ENCODE data around the gene FGD6. TPM values are rescaled to one million over a fixed set of nuclear protein-coding genes. Genes with fewer than 3 reads are reported as not detected.
"Not testable (repeated sequence)": the region's sequence is repeated elsewhere in the genome, so short reads cannot be mapped to it uniquely, and the experiment has no call there.

Gene FGD6
- total RNA-seq, 1 experiment from 2014 or later: 2.2 TPM

DNA sequence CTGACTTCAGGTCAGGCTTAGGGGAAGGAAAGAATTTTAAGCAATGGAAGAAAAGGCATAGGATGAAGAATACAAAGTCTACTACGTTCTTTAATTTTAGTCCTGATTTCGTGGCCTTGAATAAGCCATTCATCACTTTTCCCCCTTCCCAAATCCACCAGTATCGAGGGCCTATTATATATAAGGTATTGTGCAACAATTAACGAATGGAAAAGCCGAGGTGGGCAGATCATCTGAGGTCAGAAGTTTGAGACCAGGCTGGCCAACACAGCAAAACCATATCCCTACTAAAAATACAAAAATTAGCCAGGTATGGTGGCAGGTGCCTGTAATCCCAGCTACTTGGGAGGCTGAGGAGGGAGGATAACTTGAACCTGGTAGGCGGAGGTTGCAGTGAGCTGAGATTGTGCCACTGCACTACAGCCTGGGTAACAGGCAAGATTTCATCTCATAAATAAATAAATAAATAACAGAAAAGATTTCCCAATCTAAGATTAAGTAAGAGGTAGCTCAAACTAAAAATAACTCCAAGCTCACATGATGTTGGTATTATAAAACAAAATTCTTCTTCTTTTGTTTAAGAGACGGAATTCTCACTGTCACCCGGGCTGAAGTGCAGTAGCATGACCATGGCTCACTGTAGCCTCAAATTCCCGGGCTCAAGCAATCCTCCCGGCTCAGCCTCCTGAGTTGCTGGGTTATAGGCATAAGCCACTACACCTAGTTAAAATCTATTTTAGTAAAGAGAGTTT is 85.5 kb downstream of the FGD6 start:
- no peak for DNase-seq (ENCODE audit: extremely low read depth, low read depth)

DNA sequence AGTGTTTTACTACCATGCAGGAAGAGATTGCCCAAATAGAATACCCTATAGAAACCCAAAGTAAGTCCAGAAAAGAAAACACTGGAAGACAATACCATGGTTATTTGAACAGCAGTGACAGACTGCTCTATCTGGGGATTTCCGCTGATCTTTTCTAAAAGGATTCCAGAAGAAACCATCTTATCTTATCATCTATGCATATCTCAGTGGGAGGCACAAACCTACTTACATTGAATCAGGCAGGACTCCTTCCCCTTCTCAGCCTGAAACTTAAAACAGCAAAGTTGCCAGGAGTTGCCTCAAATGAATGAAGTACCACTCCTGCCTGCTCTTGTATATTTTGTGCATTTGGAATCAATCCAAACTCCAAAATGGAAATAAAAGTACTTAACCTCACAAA is 87.2 kb downstream of the FGD6 start:
- no peak for DNase-seq (ENCODE audit: extremely low read depth, low read depth)

DNA sequence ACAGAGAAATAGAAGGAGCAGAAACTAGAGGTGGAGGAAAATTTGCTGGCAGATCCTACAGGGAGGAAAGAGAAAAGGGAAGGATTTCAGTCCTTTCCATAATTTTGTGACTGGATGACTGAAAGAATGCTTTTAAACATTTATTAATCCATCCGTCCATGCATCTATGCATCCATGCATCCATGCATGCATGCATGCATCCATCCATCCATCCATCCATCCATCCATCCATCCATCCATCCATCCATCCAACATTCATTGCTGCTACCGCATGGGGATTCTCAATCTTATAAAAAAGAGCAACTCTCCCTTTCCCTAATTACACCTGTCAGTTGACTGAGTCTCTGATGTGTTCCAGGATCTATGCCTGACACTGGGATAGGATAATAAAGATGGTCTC is 88.2 kb downstream of the FGD6 start:
- DNase-seq (ENCODE audit: extremely low read depth, low read depth): no peak

DNA sequence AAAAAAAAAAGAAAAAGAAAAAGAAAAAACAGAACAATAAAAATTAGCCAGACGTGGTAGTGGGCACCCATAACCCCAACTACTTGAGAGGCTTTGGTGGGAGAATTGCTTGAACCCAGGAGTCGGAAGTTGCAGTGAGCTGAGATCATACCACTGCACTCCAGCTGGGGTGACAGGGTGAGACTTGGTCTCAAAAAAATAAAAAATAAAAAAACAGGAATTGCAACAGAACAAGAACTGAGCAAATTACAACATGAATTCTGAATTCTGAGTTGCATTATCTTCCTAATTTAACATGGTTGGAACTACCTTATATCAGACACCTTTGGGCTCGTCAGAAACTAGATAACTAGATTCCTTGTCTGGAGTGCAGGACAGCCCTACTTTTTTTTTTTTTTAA is 90.5 kb downstream of the FGD6 start:
- DNase-seq (ENCODE audit: extremely low read depth, low read depth): no peak

DNA sequence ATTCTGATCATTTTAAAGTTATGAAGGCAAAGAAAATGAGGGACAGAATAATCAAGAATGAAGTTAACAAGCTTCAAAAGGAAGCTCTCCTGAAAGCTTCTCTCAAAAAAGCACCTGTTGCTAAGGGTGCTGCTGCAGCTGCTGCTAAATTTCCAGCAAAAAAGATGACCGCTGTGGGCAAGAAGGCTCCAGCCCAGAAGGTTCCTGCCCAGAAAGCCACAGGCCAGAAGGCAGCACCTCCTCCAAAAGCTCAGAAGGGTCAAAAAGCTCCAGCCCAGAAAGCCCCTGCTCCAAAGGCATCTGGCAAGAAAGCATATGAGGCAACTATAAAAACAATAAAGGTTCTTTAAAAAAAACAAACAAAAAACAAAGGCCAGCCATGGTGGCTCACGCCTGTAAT is 91.2 kb downstream of the FGD6 start:
- no peak for DNase-seq (ENCODE audit: extremely low read depth, low read depth)

DNA sequence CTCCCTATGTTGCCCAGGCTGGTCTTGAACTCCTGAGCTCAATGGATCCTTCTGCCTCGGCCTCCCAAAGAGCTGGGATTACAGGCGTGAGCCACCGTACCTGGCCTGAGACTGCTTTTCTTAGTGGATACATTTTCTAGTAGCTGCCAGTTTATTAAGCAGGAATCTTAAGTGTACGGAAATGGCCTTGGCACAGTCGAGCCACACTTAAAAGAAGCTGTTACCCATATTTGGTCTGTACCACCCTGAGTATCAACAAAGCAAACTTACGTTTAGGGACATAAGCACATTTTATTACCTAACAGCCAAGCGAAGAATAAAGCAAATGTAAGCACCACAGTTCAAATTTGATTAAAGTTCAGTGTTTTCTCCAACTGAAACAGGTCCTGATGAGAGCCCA is 93.2 kb downstream of the FGD6 start:
- DNase-seq (ENCODE audit: extremely low read depth, low read depth): no peak

DNA sequence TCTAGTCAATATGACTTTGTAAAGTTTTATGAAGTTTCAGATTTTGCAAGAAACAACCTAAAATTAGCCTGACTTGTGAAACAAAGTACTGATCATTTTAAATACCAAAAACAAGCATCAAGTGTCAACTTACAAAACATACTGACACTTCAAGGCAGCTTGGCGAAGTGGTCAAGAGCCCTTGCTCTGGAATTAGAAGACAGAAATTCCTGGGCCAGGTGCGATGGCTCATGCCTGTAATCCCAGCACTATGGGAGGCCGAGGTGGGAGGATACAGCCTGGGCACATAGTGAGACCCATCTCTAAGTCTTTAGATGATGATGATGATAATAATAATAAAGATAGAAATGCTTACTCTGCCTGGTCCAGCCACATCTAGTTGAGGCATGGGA is 98.5 kb downstream of the FGD6 start:
- DNase-seq (ENCODE audit: extremely low read depth, low read depth): no peak

DNA sequence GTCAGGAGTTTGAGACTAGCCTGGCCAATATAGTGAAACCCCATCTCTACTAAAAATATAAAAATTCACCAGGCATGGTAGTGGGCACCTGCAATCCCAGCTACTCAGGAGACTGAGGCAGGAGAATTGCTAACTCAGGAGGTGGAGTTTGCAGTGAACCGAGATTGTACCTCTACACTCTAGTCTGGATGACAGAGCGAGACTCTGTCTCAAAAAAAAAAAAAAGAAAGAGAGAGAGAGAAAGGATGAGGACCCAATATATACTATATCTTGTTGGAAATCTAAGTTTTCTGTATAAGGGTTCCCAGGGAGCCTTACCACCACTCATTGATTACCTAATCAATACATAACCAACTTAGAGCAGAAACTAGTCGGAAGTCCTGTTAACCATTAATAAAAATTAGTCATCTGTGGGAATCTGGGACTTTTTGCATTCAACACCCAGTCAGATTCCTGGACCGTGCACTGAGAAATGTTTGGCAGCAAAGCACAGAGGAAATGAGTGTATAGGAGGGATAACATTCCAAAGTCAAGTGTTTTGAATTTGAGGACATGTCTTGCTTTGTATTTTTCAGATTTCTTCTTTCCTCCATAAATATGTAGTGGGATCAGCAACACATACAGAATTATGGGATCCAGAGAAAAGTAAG is 99.0 kb downstream of the FGD6 start:
- DNase-seq (ENCODE audit: extremely low read depth, low read depth): no peak

DNA sequence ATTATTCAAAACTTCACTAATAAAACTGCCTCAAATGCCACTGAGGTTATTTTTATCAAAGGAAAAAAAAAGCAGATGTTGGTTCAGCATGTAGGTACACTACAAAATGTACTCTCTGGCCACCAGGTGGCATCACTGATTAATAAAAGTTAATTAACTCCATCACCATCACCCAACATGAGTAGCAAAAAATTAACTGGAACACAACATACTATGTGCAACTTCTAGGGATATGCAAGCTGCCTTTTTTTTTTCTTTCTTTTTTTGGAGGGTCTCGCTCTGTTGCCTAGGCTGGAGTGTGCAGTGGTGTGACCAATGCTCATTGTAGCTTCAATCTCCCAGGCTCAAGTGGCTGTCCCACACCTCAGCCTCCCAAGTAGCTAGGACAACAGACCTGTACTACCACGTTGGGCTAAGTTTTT is 100.1 kb downstream of the FGD6 start:
- peak; percentile 74 for DNase-seq (ENCODE audit: extremely low read depth, low read depth)

DNA sequence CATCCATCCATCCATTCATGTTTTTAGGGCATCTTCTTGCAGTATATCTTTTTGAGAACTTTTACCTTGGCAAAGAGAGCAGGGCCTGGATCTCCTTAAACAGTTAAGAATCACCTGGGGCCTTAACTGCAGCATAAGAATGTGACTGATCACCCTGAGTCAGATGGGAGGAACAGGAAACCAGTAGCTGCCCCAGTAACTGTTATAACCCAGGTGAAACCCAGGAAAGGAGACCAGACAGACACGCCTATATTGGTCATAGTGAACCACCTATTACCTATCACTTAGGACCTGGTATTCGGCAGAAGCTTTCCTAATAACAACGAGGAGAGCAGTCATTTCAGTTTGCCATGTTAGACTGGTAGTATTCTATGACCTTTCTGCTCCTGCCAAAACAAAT is 100.5 kb downstream of the FGD6 start:
- DNase-seq (ENCODE audit: extremely low read depth, low read depth): no peak

DNA sequence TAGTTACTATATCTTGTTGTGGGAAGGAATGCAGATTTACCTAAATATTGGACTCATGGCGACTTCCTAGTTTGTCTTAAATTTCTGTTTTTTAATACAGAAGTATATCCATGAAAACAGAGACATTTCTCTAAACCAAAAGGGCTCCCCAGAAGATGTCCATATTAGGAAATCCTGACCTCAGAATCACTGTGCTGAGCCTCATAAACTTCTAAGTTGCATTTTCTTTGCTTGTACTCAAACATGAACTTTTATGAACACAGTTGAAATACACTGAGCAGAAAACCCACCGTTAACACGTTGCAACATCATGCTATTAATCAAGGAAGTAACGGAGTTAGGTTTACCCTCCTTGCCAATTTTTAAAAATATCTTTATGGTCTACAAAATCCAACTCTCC is 100.9 kb downstream of the FGD6 start:
- DNase-seq (ENCODE audit: extremely low read depth, low read depth): no peak

DNA sequence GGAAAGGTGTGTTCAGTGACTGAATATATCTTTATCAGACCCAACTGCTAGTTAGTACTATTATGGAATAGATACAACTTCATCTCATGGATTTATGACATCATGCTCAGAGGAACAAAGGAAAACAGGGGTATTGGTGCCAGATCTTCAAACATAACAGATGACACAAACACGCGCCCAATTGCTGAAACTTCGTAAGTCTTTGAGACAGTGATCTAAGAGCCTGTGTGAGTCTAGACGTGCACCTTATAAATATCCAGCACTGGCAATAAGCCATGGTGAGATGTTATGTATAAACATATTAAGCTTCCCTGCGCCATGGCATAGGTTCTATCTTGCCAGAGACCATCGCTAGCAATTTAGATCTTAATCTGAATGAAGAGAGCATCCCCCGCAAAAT is 101.6 kb downstream of the FGD6 start:
- DNase-seq (ENCODE audit: extremely low read depth, low read depth): no peak

DNA sequence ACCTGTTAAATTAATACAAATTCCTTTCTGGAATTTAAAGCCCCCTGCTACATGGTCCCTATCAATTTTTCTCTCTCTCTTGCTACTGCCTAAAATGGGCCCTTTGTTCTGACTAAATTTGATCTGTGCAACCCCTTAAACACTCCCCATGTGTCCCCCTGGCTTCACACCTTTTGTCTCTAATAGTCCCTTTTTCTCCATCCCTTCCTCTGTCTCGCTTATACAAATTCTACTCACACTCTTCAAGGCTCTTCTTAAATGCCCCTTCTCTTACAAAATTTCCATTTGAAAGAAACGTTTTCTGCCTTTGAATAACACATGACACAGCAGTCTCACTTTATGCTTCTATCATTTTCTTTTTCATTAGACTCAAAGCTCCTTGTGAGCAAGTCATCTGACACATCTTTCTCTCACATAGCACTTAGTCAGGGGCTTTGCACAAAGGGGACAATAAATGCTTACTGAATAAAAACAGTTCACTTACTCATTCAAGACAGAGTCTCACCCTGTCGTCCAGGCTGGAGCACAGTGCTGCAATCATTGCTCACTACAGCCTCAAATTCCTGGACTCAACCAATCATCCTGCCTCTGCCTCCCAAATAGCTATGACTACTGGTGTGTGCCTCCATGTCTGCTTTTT is 102.4 kb downstream of the FGD6 start:
- DNase-seq (ENCODE audit: extremely low read depth, low read depth): no peak

DNA sequence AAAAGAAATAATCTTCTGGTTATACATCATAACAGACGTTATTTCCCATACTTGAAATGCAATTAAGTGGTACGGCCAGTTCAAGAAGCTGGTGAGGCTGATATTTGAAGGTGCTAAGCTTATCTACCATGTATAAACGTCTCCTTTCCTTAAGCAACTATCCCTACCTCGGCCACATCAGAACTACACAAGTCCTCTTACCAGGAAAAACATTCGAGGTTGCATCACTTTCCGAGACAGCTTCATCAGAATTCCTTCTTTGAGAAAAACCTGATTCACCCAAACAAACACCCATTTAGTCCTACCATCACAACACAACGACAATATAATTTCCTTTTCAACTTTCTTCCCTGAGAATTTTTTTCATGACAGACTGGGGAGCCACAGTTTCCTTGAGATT is 109.9 kb downstream of the FGD6 start:
- no peak for DNase-seq (ENCODE audit: extremely low read depth, low read depth)

DNA sequence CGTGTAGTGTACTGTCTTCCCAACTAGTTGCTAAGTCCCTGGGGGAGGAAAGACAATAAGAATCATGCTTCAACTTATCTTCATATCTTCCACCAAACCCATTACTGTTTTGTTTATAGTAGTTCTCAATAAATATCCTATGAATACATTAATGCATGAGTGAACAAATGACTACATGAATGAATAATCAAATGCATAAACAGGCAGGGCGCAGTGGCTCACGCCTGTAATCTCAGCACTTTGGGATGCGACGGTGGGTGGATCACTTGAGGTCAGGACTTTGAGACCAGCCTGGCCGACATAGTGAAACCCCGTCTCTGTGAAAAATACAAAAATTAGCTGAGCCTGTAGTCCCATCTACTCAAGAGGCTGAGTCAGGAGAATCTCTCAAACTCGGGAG is 111.7 kb downstream of the FGD6 start:
- no peak for DNase-seq (ENCODE audit: extremely low read depth, low read depth)

DNA sequence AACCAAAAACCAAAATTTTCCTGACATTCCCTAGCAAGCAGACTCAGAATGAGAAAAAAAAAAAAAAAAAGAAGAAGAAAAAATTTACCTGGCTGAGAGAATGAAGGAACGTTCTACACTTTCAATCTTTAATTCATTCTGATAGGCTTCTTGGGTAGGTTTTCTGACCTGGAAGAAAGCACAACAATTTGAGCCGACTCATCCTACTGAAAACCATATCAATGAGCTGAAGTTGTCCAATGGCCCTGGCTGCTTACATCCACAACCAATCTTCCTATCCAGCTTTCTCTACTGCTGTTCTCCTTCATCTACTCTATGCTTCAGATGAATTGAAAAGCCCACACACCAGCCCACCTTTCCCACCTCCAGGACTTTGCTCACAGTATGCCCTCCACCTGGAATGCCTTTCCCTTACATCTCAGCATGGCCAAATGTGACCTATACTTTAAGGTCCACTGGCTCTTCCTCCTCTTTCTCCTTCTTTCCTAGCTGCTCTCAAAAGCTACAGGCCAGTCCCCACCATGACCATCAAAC is 112.3 kb downstream of the FGD6 start:
- DNase-seq (ENCODE audit: extremely low read depth, low read depth): no peak

DNA sequence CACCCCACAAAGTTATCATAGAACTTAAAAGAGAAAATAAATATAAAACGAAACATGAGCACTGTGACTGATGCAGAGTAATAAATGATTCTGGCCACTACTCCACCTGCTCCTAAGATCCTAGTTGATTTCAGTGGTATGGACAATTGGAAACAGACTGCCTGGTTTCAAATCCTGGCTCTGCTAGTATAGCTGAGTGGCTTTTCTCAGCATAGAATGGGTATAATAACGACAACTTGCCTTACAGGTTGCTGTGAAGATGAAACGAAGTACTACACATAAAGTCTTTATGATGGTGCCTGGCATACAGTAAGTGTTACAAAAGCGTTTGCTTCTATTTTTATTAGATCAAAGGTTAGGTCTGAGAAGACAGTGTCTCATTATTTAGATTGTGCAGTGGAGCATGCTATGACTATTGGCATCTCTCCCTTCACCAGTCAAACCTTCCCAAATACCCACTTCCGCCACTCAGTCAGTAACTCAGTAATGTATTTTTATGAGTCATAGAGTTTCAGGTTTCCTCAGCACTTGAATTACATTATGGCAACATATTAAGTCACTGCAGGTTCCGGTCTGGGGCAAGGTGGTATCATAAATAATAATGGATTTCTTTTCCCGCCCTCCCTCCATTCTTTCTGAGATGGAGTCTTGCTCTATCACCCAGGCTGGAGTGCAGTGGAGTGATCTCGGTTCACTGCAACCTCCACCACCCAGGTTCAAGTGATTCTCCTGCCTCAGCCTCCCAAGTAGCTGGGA is 114.2 kb downstream of the FGD6 start:
- peak; percentile 82 for DNase-seq (ENCODE audit: extremely low read depth, low read depth)

DNA sequence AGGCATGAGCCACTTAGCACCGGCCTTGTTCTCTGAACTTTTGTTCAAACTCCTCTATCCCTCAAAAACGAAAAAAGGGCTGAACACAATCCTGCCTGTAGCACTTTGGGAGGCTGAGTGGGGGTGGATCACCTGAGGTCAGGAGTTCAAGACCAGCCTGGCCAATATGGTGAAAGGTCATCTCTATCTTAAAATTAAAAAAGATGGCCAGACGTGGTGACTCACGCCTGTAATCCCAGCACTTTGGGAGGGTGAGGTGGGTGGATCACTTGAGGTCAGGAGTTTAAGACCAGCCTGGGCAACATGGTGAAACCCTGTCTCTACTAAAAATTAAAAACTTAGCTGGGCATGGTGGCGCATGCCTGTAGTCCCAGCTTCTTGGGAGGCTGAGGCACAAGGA is 115.3 kb downstream of the FGD6 start:
- not testable (repeated sequence) for DNase-seq (ENCODE audit: extremely low read depth, low read depth)

DNA sequence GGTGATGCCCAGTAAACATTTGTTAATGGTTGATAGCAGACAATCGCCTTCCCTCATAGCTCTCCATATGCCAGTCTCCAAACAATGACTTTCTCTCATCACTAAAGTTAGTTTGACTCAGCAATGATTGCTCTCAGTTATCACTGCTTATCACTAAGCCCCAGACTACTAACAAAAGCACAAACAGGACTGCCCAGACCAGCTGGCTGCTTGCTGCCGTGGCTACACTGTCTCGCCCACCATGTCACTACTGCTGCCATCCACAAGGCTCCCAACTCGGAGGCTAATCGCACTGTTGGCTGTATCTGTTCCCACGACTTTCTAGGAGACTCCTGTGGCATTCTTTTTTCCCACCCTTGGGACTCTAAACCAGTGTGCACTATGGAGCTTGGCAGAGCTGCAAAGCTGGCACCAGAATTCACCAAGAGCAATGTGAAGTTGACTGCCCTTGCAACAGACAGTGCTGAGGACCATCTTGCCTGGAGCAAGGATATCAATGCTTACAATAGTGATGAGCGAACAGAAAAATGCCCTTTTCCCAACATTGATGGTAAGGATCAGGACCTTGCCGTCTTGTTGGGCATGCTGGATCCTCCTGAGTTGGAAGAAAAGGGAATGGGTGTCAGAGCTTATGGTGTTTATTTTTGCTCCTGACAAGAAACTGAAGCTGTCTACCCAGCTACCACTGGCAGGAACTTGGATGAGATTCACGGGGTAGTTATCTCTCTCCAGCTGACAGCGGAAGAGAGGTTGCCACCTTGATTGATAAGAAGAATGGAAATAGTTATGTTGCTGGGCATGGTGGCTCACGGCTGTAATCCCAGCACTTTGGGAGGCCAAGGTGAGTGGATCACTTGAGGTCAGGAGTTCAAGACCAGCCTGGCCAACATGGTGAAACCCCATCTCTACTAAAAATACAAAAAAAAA is 116.7 kb downstream of the FGD6 start:
- no peak for DNase-seq (ENCODE audit: extremely low read depth, low read depth)

DNA sequence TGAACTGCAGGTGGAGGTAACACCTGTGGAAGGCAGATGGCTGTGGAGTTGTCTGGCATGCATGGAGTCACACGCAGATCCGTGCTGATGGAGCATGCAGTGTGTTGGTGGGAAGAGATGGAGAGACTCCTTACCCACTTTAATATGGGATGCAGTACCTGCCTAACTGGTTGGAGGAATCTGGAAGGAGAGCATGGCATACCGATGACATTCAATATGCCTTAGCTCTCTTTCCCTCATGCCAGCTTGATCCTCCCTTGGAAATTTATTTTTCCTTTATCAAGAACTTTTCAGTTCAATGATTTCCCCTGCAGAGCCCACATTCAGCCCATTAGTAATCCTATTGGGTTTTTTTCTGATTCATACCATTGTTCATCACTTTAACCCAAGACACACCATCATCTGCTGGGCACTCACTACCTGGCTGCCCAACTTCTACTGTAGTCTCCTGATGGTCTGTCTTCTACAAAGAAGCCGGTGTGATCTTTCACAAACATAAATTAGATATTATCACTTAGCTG is 117.9 kb downstream of the FGD6 start:
- DNase-seq (ENCODE audit: extremely low read depth, low read depth): no peak
